Right renal pelvis (tissue), 4 donors: ENCODE data around the gene SCIMP. TPM values are rescaled to one million over a fixed set of nuclear protein-coding genes. Genes with fewer than 3 reads are reported as not detected.
"Not testable (repeated sequence)": the region's sequence is repeated elsewhere in the genome, so short reads cannot be mapped to it uniquely, and the experiment has no call there.

ENCODE experiments used
- DNase-seq, 4 donors: peaks; one replicate each; pipeline ENCODE4 v3.0.0-alpha.2; 2013; ENCODE audit warnings: low read depth in 4 of 4, low spot score in 3 of 4, missing footprints in 1 of 4
- polyA plus RNA-seq, 4 donors: library from polyadenylated mRNA; unstranded; fragments of 120-200 nt; gene quantifications; one replicate each; pipeline ENCODE4 v1.2.1, GENCODE V29; 2013; ENCODE audit not compliant: insufficient read length in 4 of 4

Gene SCIMP
- polyA plus RNA-seq, 4 donors, result 1.2 to 1.8 (median 1.4) TPM

- DNase-seq, result not testable (repeated sequence)
Measured at GRCh38 chr17:5239769-5240168, 5.1 kb upstream of the SCIMP start.

- no peak for DNase-seq
Measured at GRCh38 chr17:5238333-5238732, 3.7 kb upstream of the SCIMP start.

GRCh38 chr17:5237541-5238016 is 2.9 kb upstream of the SCIMP start:
- no peak for DNase-seq

- DNase-seq, result no peak
Measured at GRCh38 chr17:5236938-5237540, 2.4 kb upstream of the SCIMP start.

GRCh38 chr17:5233492-5233891 is 1.2 kb downstream of the SCIMP start:
- DNase-seq, result not testable (repeated sequence)

- DNase-seq, result no peak
Measured at GRCh38 chr17:5226940-5227878, 7.5 kb downstream of the SCIMP start.

- no peak for DNase-seq
Measured at GRCh38 chr17:5225668-5226457, 8.8 kb downstream of the SCIMP start.

- DNase-seq, result not testable (repeated sequence)
Measured at GRCh38 chr17:5221912-5222311, 12.7 kb downstream of the SCIMP start.

- DNase-seq, result no peak
Measured at GRCh38 chr17:5220074-5220473, 14.6 kb downstream of the SCIMP start.

- no peak for DNase-seq
Measured at GRCh38 chr17:5219536-5219935, 15.1 kb downstream of the SCIMP start.

GRCh38 chr17:5217562-5217961 is 17.1 kb downstream of the SCIMP start:
- not testable (repeated sequence) for DNase-seq

GRCh38 chr17:5211458-5211857 is 23.2 kb downstream of the SCIMP start:
- no peak for DNase-seq

GRCh38 chr17:5210614-5211252 is 23.9 kb downstream of the SCIMP start:
- DNase-seq, result no peak

GRCh38 chr17:5210091-5210490 is 24.6 kb downstream of the SCIMP start:
- no peak for DNase-seq

GRCh38 chr17:5209396-5209795 is 25.3 kb downstream of the SCIMP start:
- DNase-seq, result no peak

GRCh38 chr17:5203908-5204294 is 30.8 kb downstream of the SCIMP start:
- DNase-seq, result no peak

GRCh38 chr17:5203178-5203907 is 31.3 kb downstream of the SCIMP start:
- DNase-seq, result no peak

- peak in 1 of 4 donors; percentile 14 for DNase-seq
Measured at GRCh38 chr17:5201011-5201410, 33.6 kb downstream of the SCIMP start.

GRCh38 chr17:5200360-5200759 is 34.3 kb downstream of the SCIMP start:
- no peak for DNase-seq

GRCh38 chr17:5198472-5198871 is 36.2 kb downstream of the SCIMP start:
- DNase-seq, result no peak
